ENCODE results near the gene DIDO1. TPM values are rescaled to one million over a fixed set of nuclear protein-coding genes. Genes with fewer than 3 reads are reported as not detected.

The DIDO1 gene
- total and polyA plus RNA-seq, 9 of the 15 experiments (the other 6 are each of a cell fraction or from before 2014, with no cell fraction given), result 4.4 to 46.8 (median 31.2) TPM

GRCh38 chr20:62861726-62862336, 64.5 kb downstream of the DIDO1 start, which contains the start of gene TCFL5 (continued):
- TF ChIP-seq, protein P1, sequence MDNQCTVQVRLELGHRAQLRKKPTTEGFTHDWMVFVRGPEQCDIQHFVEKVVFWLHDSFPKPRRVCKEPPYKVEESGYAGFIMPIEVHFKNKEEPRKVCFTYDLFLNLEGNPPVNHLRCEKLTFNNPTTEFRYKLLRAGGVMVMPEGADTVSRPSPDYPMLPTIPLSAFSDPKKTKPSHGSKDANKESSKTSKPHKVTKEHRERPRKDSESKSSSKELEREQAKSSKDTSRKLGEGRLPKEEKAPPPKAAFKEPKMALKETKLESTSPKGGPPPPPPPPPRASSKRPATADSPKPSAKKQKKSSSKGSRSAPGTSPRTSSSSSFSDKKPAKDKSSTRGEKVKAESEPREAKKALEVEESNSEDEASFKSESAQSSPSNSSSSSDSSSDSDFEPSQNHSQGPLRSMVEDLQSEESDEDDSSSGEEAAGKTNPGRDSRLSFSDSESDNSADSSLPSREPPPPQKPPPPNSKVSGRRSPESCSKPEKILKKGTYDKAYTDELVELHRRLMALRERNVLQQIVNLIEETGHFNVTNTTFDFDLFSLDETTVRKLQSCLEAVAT (IDR thresholded peaks at IDR 0.05), result peak in 1 of 2 experiments; percentile 34; a peak in 1 of 4 replicates
- TF ChIP-seq ERF (CRISPR knock-in tag; IDR thresholded peaks at IDR 0.05) (peak; percentile 87), WHSC1 (IDR thresholded peaks at IDR 0.05; ENCODE audit: low read length) (no peak), HIVEP1 (CRISPR knock-in tag; IDR thresholded peaks at IDR 0.05) (no peak), CTBP1 (IDR thresholded peaks at IDR 0.05; ENCODE audit: borderline replicate concordance) (peak; percentile 69; the same call in 1 of the 2 replicates), SMARCB1 (IDR thresholded peaks at IDR 0.05; ENCODE audit: insufficient read length, low read depth) (no peak), SUPT5H (IDR thresholded peaks at IDR 0.05) (peak; percentile 75), ZKSCAN3 (CRISPR knock-in tag; IDR thresholded peaks at IDR 0.05) (no peak), ETV1 (tag; conservative IDR thresholded peaks at IDR 0.05; ENCODE audit: low read depth) (no peak), SRSF3 (IDR thresholded peaks at IDR 0.05; ENCODE audit: insufficient read depth, low read length) (no peak), TBP (optimal IDR thresholded peaks at IDR 0.05; ENCODE audit: low read depth, low read length) (peak; percentile 38), ZNF444 (CRISPR knock-in tag; IDR thresholded peaks at IDR 0.05) (no peak), SAP30 (IDR thresholded peaks at IDR 0.05; ENCODE audit: borderline replicate concordance, insufficient read depth, low read depth, low read length, poor library complexity, severe bottlenecking) (no peak), HNRNPH1 (optimal IDR thresholded peaks at IDR 0.05; ENCODE audit: low read depth, low read length) (no peak), POLR2B (IDR thresholded peaks at IDR 0.05; ENCODE audit: low read depth, partially characterized antibody) (peak; percentile 31), RFX7 (CRISPR knock-in tag; IDR thresholded peaks at IDR 0.05) (no peak), PHF20 (IDR thresholded peaks at IDR 0.05; ENCODE audit: partially characterized antibody) (no peak), KLF13 (tag; IDR thresholded peaks at IDR 0.05; ENCODE audit: borderline replicate concordance, low read depth) (no peak), MTF1 (CRISPR knock-in tag; IDR thresholded peaks at IDR 0.05; ENCODE audit: borderline replicate concordance) (no peak; the same call in 1 of the 2 replicates), FIP1L1 (IDR thresholded peaks at IDR 0.05; ENCODE audit: low read depth, low read length, poor library complexity, severe bottlenecking) (no peak), YBX1 (IDR thresholded peaks at IDR 0.05) (no peak), NR2F6 (CRISPR knock-in tag; IDR thresholded peaks at IDR 0.05) (no peak), SMARCE1 (IDR thresholded peaks at IDR 0.05) (no peak), MXI1 (IDR thresholded peaks at IDR 0.05; ENCODE audit: low read depth, low read length) (peak; percentile 66; the same call in 1 of the 2 replicates), ESRRA (IDR thresholded peaks at IDR 0.05; ENCODE audit: borderline replicate concordance, low read depth) (peak; percentile 25; the same call in 1 of the 2 replicates), MYNN (IDR thresholded peaks at IDR 0.05) (no peak), MYNN (CRISPR knock-in tag; IDR thresholded peaks at IDR 0.05) (no peak)
- TF ChIP-seq, protein P2, sequence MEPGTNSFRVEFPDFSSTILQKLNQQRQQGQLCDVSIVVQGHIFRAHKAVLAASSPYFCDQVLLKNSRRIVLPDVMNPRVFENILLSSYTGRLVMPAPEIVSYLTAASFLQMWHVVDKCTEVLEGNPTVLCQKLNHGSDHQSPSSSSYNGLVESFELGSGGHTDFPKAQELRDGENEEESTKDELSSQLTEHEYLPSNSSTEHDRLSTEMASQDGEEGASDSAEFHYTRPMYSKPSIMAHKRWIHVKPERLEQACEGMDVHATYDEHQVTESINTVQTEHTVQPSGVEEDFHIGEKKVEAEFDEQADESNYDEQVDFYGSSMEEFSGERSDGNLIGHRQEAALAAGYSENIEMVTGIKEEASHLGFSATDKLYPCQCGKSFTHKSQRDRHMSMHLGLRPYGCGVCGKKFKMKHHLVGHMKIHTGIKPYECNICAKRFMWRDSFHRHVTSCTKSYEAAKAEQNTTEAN (CRISPR knock-in tag; IDR thresholded peaks at IDR 0.05), result no peak
- TF ChIP-seq, protein P3, sequence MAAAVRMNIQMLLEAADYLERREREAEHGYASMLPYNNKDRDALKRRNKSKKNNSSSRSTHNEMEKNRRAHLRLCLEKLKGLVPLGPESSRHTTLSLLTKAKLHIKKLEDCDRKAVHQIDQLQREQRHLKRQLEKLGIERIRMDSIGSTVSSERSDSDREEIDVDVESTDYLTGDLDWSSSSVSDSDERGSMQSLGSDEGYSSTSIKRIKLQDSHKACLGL (CRISPR knock-in tag; IDR thresholded peaks at IDR 0.05; ENCODE audit: borderline replicate concordance, poor library complexity, severe bottlenecking), result peak; percentile 80

Measured in K562 (cell line).